Measurements from ENCODE around the gene PTPRM. TPM values are rescaled to one million over a fixed set of nuclear protein-coding genes. Genes with fewer than 3 reads are reported as not detected.

The PTPRM gene
- total and polyA plus RNA-seq, 2 of the 8 experiments (the other 6 are each of a cell fraction or from before 2014, with no cell fraction given), result 4.1 to 7.0 TPM

GRCh38 chr18:8208716-8209115, 641.6 kb downstream of the PTPRM start:
- FAIRE-seq (no peak), DNase-seq (ENCODE audit: low read depth in 1 of 2, low spot score in 2 of 2) (no peak)
- Histone ChIP-seq H3K23me2 (ENCODE audit: low read depth, low read length) (no peaks in the 10 kb centered on the region), H3K79me2 (ENCODE audit: control insufficient read depth in 1 of 2, insufficient read depth in 2 of 2, low read length in 2 of 2) (no peaks in the 10 kb centered on the region), H3K9ac (replicated peaks in 1 of 4; ENCODE audit: extremely low read depth in 1 of 4, low read depth in 3 of 4, low read length in 3 of 4) (no peak overlapping the region), H2BK5ac (ENCODE audit: low read depth, low read length) (no peak overlapping the region), H2BK12ac (ENCODE audit: low read depth, low read length) (no peak overlapping the region), H2BK20ac (ENCODE audit: low read length) (no peak overlapping the region), H2AFZ (ENCODE audit: low read length) (no peak overlapping the region), H3K14ac (ENCODE audit: insufficient read length) (no peak overlapping the region), H4K91ac (replicated peaks; ENCODE audit: insufficient read length, low read length) (no peak overlapping the region), H2BK15ac (ENCODE audit: low read length) (no peak overlapping the region), H3K18ac (ENCODE audit: extremely low read depth, low read length) (no peak overlapping the region; the same call in 1 of the 2 replicates), H3K23ac (ENCODE audit: insufficient read length) (no peak overlapping the region), H2AK5ac (ENCODE audit: low read depth, low read length) (no peak overlapping the region), H4K5ac (ENCODE audit: insufficient read length, low read depth, low read length) (no peak overlapping the region), H3K4me3 (ENCODE audit: extremely low read depth in 1 of 4, insufficient read depth in 2 of 4, low read depth in 3 of 4, low read length in 4 of 4) (no peak overlapping the region), H3K79me1 (ENCODE audit: low read depth, low read length) (no peaks in the 10 kb centered on the region), H4K8ac (ENCODE audit: extremely low read depth, insufficient read depth, low read length) (no peak overlapping the region), H2BK120ac (replicated peaks; ENCODE audit: low read depth, low read length) (no peak overlapping the region), H4K20me1 (replicated peaks in 1 of 2; ENCODE audit: control insufficient read depth in 1 of 2, insufficient read depth in 2 of 2, low read length in 2 of 2) (no peaks in the 10 kb centered on the region), H3K27ac (ENCODE audit: low read depth, low read length) (no peak overlapping the region), H3K36me3 (ENCODE audit: control insufficient read depth in 2 of 4, insufficient read depth in 4 of 4, low read length in 3 of 4) (no peaks in the 10 kb centered on the region), H3K4me1 (replicated peaks in 1 of 4; ENCODE audit: control insufficient read depth in 3 of 4, insufficient read depth in 4 of 4, low read length in 3 of 4) (no peaks in the 10 kb centered on the region), H3K4me2 (ENCODE audit: insufficient read depth in 1 of 2, low read depth in 2 of 2, low read length in 2 of 2) (no peak overlapping the region), H3K27me3 (replicated peaks in 1 of 4; ENCODE audit: control insufficient read depth in 3 of 4, extremely low read depth in 1 of 4, insufficient read depth in 3 of 4, low read length in 3 of 4) (no peaks in the 10 kb centered on the region), H3K56ac (replicated peaks; ENCODE audit: insufficient read length, low read depth, low read length) (no peak overlapping the region), H3K4ac (replicated peaks; ENCODE audit: insufficient read length, low read depth, low read length) (no peak overlapping the region), H3K9me3 (ENCODE audit: insufficient read depth in 2 of 2, low read depth in 1 of 2, low read length in 1 of 2) (no peaks in the 10 kb centered on the region)
- WGBS, 2 experiments (ENCODE audit: extremely low coverage in 1 of 2, insufficient coverage in 1 of 2, insufficient read length in 1 of 2, insufficient replicate concordance in 2 of 2, low coverage in 1 of 2, low lambda C conversion rate in 2 of 2, missing lambda C conversion rate in 1 of 2), result 71% methylated on average over 6 of the region's 6 CpGs; no CpG with 5 or more reads in 1 of the 2 experiments
- POLR2A ChIA-PET (ENCODE audit: partially characterized antibody), result no interaction called here
- CTCF ChIA-PET (ENCODE audit: partially characterized antibody), result interaction anchor here (1.1 kb wide), 1 partner anchor 181 kb away, joined by 4 read pairs; no protein-coding TSS in a partner anchor
- 0 out of 4 replicates have a peak, but pooled peaks of 1 of the 2 experiments have one; percentile 1 for TF ChIP-seq RAD21 (IDR thresholded peaks at IDR 0.05 in 1 of 2, conservative IDR thresholded peaks at IDR 0.05 in 1 of 2; ENCODE audit: low read depth in 2 of 2, low read length in 2 of 2)
- TF ChIP-seq PHF8 (conservative IDR thresholded peaks at IDR 0.05; ENCODE audit: low read depth, low read length), result no peak
- TF ChIP-seq CTCF (IDR thresholded peaks at IDR 0.05; ENCODE audit: control extremely low read depth in 1 of 3, insufficient read depth in 1 of 3, low read depth in 1 of 3, low read length in 3 of 3), result peak in 1 of 3 experiments; percentile 20; a peak in 1 of 4 replicates
- TF ChIP-seq ASH2L (IDR thresholded peaks at IDR 0.05; ENCODE audit: low read length), result no peak
- no peak for TF ChIP-seq ZNF274 (IDR thresholded peaks at IDR 0.05; ENCODE audit: borderline replicate concordance, extremely low read depth, low read length)
